Measurements from ENCODE around the gene GJC3.
A peak's percentile ranks its signal among the peaks of the same experiment; 100 is the strongest.
"Not testable (repeated sequence)": the region's sequence is repeated elsewhere in the genome, so short reads cannot be mapped to it uniquely, and the experiment has no call there.

GJC3 gene, protein sequence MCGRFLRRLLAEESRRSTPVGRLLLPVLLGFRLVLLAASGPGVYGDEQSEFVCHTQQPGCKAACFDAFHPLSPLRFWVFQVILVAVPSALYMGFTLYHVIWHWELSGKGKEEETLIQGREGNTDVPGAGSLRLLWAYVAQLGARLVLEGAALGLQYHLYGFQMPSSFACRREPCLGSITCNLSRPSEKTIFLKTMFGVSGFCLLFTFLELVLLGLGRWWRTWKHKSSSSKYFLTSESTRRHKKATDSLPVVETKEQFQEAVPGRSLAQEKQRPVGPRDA

DNA sequence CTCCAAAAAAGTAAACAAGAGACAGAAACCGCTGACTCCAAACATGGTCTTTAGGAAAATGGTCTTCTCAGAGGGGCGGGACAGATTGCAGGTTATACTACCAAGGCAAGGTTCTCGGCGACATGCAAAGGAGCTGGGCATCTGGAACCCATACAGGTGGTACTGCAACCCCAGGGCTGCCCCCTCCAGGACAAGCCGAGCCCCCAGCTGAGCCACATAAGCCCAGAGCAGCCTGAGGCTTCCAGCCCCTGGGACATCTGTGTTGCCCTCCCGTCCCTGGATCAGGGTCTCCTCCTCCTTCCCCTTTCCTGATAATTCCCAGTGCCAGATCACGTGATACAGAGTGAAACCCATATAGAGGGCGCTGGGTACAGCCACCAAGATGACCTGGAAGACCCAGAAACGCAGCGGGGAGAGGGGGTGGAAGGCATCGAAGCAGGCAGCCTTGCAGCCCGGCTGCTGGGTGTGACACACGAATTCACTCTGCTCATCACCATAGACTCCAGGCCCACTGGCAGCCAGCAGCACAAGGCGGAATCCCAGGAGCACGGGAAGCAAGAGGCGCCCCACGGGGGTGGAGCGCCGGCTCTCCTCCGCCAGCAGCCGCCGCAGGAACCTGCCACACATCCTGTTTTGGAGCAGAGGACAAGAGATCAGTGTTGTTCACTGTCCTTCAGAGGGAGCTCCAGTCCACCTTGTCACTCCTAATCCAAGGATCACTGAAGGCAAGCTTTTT lies at the start of gene GJC3:
Gene GJC3 (minus strand): TSS at position 627 of the 736 bp plus-strand sequence. CDS start 0 bp downstream, at position 627.
- peak; percentile 66 for DNase-seq

DNA sequence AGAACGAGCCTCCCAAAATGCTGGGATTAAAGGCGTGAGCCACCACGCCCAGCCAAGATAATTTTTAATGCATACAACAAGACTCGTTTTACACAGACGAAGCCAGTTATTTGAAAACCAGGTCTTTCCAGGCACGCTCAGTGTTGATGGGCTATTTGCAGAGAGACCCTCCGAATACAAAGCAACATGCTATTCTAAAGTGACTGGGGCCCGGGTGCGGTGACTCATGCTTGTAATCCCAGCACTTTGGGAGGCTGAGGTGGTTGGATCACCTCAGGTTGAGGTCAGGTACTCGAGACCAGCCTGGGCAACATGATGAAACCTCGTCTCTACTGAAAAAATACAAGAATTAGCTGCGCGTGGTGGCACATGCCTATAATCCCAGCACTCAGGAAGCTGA lies 47.2 kb upstream of the GJC3 start:
- DNase-seq, result no peak

GRCh38 chr7:99975782-99976521 lies 46.5 kb upstream of the GJC3 start, which contains the start of gene AZGP1:
AZGP1 (minus strand) TSS chr7:99976031; CDS start chr7:99976020, 11 bp downstream.
- DNase-seq, result no peak

GRCh38 chr7:99974681-99975080 lies 45.3 kb upstream of the GJC3 start:
- DNase-seq, result no peak

- not testable (repeated sequence) for DNase-seq
These were observed 44.4 kb upstream of the GJC3 start for GRCh38 chr7:99973817-99974216.

- no peak for DNase-seq
These were observed 41.8 kb upstream of the GJC3 start for GRCh38 chr7:99971242-99971641.

- DNase-seq, result not testable (repeated sequence)
These were observed 40.4 kb upstream of the GJC3 start for GRCh38 chr7:99969813-99970212.

DNA sequence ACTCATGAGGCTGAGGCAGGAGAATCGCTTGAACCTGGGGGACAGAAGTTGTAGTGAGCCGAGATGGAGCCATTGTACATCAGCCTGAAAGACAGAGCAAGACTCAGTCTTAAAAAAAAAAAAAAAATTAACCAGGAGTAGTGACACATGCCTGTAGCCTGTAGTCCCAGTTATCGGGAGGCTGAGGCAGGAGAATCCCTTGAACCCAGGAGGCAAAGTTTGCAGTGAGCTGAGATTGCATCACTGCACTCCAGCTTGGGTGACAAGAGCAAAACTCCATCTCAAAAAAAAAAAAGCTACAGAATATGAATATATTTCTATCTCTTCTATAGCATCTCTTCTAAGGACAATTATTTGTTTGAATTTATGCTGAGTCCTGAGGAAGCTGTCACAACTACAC lies 39.9 kb upstream of the GJC3 start:
- DNase-seq, result no peak

DNA sequence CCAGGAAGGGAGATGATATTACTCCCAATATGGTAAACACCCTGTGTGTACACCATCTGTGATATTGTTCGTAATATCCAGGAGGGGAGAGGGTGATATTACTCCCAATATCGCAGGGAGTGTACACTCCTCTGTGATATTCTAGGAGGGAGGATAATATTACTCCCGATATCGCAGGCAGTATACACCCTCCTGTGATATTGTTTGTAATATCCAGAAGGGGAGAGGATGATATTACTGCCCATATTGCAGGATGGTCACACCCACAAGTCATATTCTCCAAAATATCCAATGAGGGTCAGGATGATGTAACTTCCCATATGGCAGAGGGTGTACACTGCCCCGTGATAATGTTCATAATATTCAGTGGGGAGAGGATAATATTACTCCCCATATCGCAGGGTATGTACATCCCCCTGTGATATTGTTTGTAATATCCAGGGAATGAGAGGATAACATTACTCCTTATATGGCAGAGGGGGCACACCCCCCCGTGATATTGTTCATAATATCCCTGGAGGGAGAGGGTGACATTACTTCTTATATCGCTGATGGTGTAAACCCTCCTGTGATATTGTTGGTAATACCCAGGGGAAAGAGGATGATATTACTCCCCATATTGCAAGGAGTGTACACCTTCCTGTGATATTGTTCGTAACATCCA lies 29.3 kb upstream of the GJC3 start:
- DNase-seq, result no peak

DNA sequence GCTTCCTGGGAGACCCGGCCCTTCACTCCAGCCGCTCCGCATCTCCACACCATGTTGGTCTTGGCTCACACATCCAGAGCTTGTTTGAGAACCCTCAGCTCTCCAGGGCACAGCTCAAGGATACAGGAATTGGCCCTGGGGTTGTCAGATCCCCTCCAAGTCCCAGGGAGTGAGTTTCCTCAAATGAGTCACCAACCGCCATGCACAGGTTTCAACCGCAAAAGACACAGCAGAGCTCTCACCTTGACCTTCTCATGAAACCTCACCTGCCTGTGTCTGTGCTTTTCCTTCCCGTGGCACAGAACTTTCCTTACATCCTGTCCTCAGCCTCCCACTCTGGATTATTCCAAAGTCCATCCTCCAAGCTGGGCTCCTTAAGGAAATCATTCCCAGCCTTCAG lies 25.8 kb upstream of the GJC3 start:
- DNase-seq, result no peak

DNA sequence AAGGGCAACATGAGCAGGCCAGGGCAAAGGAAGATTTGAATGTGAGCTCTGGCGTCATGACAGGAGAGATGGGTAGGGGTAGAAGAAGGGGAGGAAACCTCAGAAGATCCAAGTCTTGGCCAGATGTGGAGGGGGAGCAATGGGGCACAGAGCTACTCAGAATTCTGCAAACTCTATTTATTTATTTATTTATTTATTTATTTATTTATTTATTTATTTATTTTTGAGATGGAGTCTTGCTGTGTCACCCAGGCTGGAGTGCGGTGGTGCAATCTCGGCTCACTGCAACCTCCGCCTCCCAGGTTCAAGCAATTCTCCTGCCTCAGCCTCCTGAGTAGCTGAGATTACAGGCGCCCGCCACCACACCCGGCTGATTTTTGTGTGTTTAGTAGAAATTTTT lies 25.2 kb upstream of the GJC3 start:
- DNase-seq, result not testable (repeated sequence)

- DNase-seq, result no peak
These were observed 24.2 kb upstream of the GJC3 start for GRCh38 chr7:99953649-99954048.

GRCh38 chr7:99952649-99953048 lies 23.2 kb upstream of the GJC3 start:
- DNase-seq, result not testable (repeated sequence)

- DNase-seq, result not testable (repeated sequence)
These were observed 21.4 kb upstream of the GJC3 start for GRCh38 chr7:99950819-99951218.

DNA sequence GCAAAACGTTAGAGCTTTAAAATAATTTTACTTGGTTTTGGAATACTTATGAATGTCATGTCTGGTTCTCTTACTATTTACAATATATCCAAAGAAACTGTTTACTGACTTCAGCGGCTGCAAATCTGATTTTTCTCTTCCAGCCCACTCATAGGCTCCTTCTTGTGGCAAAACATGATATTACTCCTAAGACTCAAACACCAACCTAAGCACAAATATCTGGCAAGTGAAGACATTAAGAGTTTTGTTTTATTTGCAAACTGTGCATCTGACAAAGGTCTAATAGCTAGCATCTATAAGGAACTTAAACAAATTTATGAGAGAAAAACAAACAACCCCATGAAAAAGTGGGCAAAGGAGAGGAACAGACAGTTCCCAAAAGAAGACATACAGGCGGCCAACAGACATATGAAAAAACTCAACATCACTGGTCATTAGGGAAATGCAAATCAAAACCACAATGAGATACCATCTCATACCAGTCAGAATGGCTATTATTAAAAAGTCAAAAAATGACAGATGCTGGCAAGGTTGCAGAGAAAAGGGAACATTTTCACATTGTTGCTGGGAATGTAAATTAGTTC lies 20.3 kb upstream of the GJC3 start:
- DNase-seq, result no peak

- no peak for DNase-seq
These were observed 18.2 kb upstream of the GJC3 start for GRCh38 chr7:99947608-99948007.

DNA sequence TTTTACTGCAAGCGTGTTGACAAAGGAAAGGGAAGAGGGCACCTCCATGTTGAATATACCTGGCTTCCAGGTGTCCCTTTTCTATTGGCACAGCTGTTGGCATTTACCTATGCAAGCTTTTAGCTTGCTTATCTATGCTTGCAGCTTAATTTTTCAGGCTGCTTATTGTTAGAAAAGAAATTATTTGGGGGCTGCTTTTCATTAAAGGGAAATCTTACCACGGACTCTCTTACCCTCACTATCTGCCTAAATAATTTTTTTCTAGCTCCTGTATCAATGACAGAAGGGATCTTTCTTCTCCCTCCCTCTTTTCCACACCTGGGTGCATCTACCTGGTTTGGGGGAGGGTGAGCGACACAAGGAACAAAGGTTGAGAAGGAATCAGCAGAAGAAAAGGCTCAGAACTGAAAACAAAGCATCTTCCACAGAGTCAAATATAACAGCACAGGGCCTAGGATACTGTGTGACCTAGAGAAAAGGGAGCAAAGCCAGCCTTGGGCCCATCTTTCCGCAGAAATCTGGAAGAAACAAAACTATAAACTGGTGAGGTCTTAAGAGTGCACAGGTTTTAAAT lies 15.2 kb upstream of the GJC3 start:
- no peak for DNase-seq

GRCh38 chr7:99943641-99944496 lies 14.4 kb upstream of the GJC3 start:
- no peak for DNase-seq

DNA sequence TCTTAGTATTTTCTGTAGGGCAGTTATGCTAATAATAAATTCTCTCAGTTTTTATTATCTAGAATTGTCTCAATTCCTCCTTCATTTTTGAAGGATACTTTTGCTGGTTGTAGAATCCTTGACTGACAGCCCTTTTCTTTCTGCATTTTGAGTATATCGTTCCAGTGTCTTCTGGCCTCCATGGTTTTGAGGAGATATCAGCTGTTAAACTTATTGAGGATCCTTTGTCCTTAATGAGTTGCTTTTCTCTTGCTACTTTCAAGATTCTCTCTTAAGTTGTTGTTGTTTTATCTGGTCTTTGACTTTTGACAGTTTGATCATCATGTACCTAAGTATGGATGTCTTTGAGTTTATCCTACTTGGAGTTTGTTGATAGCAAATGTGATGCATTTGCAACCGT lies 8.9 kb upstream of the GJC3 start:
- no peak for DNase-seq

DNA sequence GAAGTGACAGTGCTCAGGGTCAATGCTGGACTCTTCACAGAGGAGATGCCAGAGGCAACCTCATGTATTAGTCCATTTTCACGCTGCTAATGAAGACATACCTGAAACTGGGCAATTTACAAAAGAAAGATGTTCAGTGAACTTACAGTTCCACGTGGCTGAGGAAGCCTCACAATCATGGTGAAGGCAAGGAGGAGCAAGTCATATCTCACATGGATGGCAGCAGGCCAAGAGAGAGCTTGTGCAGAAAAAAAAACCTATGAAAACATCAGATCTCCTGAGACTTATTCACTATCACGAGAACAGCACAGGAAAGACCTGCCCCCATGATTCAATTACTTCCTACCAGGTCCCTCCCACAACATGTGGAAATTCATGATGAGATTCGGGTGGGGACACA lies 5.6 kb upstream of the GJC3 start:
- DNase-seq, result not testable (repeated sequence)

DNA sequence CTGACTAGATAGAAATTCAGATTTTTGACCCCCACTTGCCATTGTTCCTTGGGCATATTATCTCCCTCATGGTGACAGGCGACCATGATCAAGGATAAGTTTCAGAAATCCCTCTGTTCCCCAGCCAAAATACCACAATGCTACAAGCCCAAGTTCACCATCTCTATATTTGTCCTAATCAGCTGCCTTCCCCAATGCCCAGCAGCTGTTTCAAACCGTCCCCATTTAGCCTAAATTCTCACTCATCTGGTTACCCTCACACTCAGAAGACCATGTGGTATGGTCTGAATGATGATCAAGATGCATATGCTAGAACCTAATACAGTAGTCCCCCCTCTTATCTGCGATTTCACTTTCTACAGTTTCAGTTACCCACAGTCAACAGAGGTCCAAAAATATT lies 956 bp upstream of the GJC3 start:
- DNase-seq, result no peak

DNA sequence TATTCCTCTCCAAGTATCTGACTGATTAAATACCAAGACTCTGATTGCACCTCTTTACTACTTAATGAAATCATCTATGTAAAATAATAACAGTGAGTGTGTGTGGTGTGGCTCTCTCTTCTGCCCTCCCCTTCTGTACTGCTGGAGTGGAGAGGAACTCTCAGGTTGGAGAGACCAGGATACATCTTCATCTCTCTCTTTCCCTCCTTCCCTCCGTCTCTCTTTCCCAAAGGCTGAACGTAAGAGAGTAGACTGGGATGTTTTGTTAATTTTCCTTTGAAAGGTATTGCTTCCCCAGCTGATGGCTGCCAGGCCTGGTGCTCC lies 272 bp upstream of the GJC3 start:
- no peak for DNase-seq
